ENCODE results near the gene ATP8A2.

The ATP8A2 gene

DNA sequence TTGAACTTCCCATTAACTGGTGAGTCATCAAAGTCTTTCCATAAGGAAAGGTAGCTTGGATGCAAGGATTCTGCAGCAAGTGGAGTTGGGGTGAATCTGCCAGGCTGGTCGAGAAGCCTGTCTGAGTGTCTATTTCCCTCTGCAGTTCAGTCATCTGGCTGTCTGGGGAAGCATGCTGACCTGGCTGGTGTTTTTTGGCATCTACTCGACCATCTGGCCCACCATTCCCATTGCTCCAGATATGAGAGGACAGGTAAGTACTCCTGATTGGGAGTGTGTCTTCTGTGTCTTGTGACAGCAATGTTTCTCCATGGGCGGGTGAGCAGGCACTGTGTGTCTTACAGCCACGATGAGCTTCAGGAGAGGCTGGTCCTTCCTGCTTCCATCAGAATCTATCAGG, 490.4 kb downstream of the ATP8A2 start:
- Histone ChIP-seq H3K4me3 (ENCODE audit: extremely low read depth, insufficient read depth, low read length, poor library complexity, severe bottlenecking) (no peak overlapping the region), H3K27ac (ENCODE audit: low read depth, low read length, severe bottlenecking) (no peak overlapping the region), H3K36me3 (ENCODE audit: control insufficient read depth, insufficient read depth, low read length) (no peaks in the 10 kb centered on the region), H3K9me3 (ENCODE audit: control insufficient read depth, low read length) (no peaks in the 10 kb centered on the region), H3K4me1 (ENCODE audit: control insufficient read depth, insufficient read depth, low read length, poor library complexity, severe bottlenecking) (no peaks in the 10 kb centered on the region)
- WGBS, 2 experiments (ENCODE audit: insufficient coverage in 2 of 2) = 80 to 100% methylated on average over 1 to 2 of the region's 4 CpGs

DNA sequence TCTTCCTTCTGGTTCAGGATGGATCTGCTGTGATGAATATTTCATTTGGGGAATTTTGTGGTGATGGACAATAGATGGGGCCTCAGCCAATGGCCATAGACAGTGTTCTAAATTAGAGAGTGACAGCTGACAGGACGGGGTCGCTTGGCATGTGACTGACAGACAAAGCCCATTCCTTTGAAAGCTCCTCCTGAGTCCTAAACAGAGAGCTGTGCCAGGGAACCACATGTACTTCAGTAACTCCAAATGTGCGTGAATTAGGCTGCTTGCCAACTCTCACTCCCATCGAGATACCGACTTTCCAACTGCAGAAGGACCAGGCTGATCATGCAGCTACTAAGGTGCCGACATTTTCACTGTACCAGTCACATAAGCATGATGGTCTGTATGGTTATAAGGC, 492.3 kb downstream of the ATP8A2 start:
- H3K4me1 ChIP-seq (ENCODE audit: control insufficient read depth, insufficient read depth, low read length, poor library complexity, severe bottlenecking) = no peaks in the 10 kb centered on the region
- WGBS, 2 experiments (ENCODE audit: insufficient coverage in 2 of 2) = 90 to 100% methylated on average over 4 to 5 of the region's 6 CpGs
- H3K9me3 ChIP-seq (ENCODE audit: control insufficient read depth, low read length) = no peaks in the 10 kb centered on the region
- no peak overlapping the region for H3K4me3 ChIP-seq (ENCODE audit: extremely low read depth, insufficient read depth, low read length, poor library complexity, severe bottlenecking)
- no peaks in the 10 kb centered on the region for H3K36me3 ChIP-seq (ENCODE audit: control insufficient read depth, insufficient read depth, low read length)
- H3K27ac ChIP-seq (ENCODE audit: low read depth, low read length, severe bottlenecking) = no peak overlapping the region

DNA sequence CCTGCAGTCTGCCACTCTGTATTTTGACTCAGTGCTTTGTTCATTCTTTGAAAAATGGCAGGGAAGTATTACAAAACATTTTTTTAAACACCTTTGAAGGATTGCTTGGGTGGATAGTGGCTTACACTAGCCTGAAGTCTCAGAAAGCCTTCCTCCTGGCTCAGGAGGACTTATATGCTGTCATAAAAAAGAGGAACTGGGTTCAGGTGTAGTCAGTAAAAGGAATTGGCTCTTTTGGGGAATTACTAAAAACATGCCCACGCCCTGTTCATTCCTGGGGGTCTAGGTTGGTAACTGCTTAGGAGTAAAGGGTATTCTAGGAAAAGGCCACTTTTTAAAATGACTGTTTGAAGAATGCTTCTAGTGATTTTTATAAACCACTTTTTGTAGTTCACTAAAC, 493.2 kb downstream of the ATP8A2 start:
- Histone ChIP-seq H3K27ac (ENCODE audit: low read depth, low read length, severe bottlenecking) (no peak overlapping the region), H3K9me3 (ENCODE audit: control insufficient read depth, low read length) (no peaks in the 10 kb centered on the region), H3K4me3 (ENCODE audit: extremely low read depth, insufficient read depth, low read length, poor library complexity, severe bottlenecking) (no peak overlapping the region), H3K4me1 (ENCODE audit: control insufficient read depth, insufficient read depth, low read length, poor library complexity, severe bottlenecking) (no peaks in the 10 kb centered on the region), H3K36me3 (ENCODE audit: control insufficient read depth, insufficient read depth, low read length) (no peaks in the 10 kb centered on the region)
- 80 to 91% methylated on average over 1 of the region's 1 CpG for WGBS, 2 experiments (ENCODE audit: insufficient coverage in 2 of 2)

DNA sequence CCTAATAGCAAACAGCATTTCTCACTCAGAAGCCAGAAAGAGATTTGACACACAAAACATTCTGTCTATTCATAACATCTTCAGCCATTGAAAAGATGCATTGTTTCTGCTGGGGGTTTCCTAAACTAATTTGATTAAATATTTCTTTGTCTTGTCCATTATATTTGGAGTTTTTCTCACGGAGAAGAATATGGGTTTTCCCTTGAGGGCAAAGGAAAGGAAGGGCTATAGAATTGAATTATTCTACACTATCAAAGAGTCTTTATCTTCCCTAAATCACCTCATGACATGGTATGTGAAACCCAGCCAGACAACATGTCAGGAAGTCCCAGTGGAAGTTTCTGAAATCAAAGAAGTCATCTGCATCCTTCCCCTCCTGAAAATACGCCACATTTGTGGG, 493.6 kb downstream of the ATP8A2 start:
- no CpG with 5 or more reads among the region's 2 CpGs for WGBS, 2 experiments (ENCODE audit: insufficient coverage in 2 of 2)
- H3K27ac ChIP-seq (ENCODE audit: low read depth, low read length, severe bottlenecking) = no peak overlapping the region
- no peaks in the 10 kb centered on the region for H3K4me1 ChIP-seq (ENCODE audit: control insufficient read depth, insufficient read depth, low read length, poor library complexity, severe bottlenecking)

DNA sequence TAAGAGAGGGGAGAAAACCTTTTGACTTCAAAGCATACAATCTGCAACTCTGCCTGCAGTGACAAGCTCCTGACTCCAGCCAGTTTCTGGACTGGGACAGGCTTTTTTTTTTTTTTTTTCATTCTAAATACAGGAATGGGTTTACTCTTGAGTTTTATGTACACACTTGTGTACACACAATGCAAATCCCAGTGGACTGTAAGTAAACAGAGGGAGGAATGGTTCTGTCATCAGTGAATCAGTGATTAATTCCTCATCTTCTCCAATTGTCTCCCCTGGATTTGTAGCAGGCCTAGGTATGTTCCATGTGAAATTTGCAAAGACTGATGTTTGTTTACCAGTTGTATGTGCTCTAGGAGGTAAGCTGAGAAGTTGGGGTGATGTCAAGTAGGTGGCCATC, 495.3 kb downstream of the ATP8A2 start:
- Histone ChIP-seq H3K4me3 (ENCODE audit: extremely low read depth, insufficient read depth, low read length, poor library complexity, severe bottlenecking) (no peak overlapping the region), H3K9me3 (ENCODE audit: control insufficient read depth, low read length) (no peaks in the 10 kb centered on the region), H3K4me1 (ENCODE audit: control insufficient read depth, insufficient read depth, low read length, poor library complexity, severe bottlenecking) (no peaks in the 10 kb centered on the region)

More for the DNA sequence above, 493.6 kb downstream of the ATP8A2 start:
- H3K4me3 ChIP-seq (ENCODE audit: extremely low read depth, insufficient read depth, low read length, poor library complexity, severe bottlenecking) = no peak overlapping the region
- H3K9me3 ChIP-seq (ENCODE audit: control insufficient read depth, low read length) = no peaks in the 10 kb centered on the region
- H3K36me3 ChIP-seq (ENCODE audit: control insufficient read depth, insufficient read depth, low read length) = no peaks in the 10 kb centered on the region

DNA sequence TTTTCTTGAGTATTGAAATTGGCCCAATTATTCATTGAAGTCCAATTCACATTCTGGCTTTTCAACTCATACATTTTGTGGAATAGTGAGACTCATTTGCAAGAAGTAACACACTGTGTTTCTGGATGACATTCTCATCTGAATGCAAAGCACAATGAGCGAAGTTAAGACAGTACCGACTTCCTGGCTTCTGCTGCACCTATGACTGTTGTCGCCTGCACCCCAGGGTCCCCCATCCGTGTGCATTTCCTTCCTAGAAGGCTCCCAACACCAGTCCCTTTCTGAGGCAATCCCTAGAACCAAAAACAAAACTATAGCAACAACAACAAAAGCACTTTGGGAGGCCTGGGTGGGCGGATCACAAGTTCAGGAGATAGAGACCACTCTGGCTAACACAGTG, 496.7 kb downstream of the ATP8A2 start:
- no peak overlapping the region for H3K4me3 ChIP-seq (ENCODE audit: extremely low read depth, insufficient read depth, low read length, poor library complexity, severe bottlenecking)
- H3K4me1 ChIP-seq (ENCODE audit: control insufficient read depth, insufficient read depth, low read length, poor library complexity, severe bottlenecking) = no peaks in the 10 kb centered on the region
- H3K36me3 ChIP-seq (ENCODE audit: control insufficient read depth, insufficient read depth, low read length) = no peaks in the 10 kb centered on the region
- no peak overlapping the region for H3K27ac ChIP-seq (ENCODE audit: low read depth, low read length, severe bottlenecking)
- 80 to 90% methylated on average over 4 to 5 of the region's 5 CpGs for WGBS, 2 experiments (ENCODE audit: insufficient coverage in 2 of 2)
- H3K9me3 ChIP-seq (ENCODE audit: control insufficient read depth, low read length) = no peaks in the 10 kb centered on the region

More for the DNA sequence above, 495.3 kb downstream of the ATP8A2 start:
- Histone ChIP-seq H3K36me3 (ENCODE audit: control insufficient read depth, insufficient read depth, low read length) (no peaks in the 10 kb centered on the region), H3K27ac (ENCODE audit: low read depth, low read length, severe bottlenecking) (no peak overlapping the region)

DNA sequence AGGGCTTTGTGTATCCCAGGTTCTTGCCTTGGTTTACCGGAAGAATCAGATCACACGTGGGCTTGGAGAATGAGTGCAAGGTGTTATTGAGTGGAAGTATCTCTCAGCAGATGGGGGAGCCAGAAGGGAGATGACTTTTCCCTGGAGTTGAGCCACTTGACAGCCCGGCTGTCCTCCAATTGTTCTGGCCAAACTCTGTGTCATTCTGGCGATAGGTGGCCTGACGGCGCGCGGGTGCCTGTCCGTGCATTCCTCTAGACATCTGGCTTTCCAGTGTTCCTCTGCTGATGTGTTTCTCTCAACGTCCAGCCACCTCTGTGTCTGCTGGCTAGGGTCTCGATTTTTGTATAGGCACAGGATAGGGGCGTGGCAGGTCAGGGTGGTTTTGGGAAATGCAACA, 498.2 kb downstream of the ATP8A2 start:
- H3K27ac ChIP-seq (ENCODE audit: low read depth, low read length, severe bottlenecking) = no peak overlapping the region
- H3K4me1 ChIP-seq (ENCODE audit: control insufficient read depth, insufficient read depth, low read length, poor library complexity, severe bottlenecking) = peaks cover 3% of the 10 kb centered on the region
- H3K4me3 ChIP-seq (ENCODE audit: extremely low read depth, insufficient read depth, low read length, poor library complexity, severe bottlenecking) = no peak overlapping the region
- 90 to 94% methylated on average over 11 to 12 of the region's 12 CpGs for WGBS, 2 experiments (ENCODE audit: insufficient coverage in 2 of 2)
- no peaks in the 10 kb centered on the region for H3K36me3 ChIP-seq (ENCODE audit: control insufficient read depth, insufficient read depth, low read length)
- peaks cover 8% of the 10 kb centered on the region for H3K9me3 ChIP-seq (ENCODE audit: control insufficient read depth, low read length)

DNA sequence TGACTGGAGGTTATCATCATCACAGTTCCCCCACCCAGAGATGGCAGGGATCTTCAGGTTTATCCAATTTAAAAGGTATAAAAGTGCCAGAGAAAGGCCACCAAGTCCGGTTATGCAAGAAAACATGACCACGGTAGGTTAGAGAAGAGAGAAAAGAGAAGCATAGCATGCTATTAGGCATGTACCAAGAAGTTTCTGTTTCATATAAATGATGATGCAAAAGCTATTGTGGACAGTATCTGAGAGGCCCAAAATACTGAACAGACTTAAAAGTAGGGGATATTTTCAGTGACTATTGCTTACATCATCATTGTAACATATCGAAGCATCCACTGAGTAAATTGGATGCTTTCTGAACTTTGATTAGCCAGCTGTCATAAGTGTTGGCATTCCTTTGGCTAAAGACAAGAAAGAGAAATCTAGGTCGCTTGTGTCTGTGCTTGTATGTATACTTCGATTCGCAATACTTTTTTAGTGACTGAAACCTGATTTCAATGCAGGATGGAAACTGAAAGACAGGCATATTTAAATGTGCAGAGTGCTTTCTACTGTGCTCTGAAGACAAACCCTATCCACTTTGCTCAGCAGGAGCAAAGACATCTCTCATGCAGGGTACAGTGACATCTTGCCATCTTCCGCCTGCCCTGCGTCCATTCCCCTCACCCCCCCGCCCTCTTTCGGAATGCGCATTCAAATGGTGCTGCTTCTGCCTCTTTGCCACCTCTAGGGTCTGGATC, 499.8 kb downstream of the ATP8A2 start:
- Histone ChIP-seq H3K9me3 (ENCODE audit: control insufficient read depth, low read length) (peaks cover 8% of the 10 kb centered on the region), H3K36me3 (ENCODE audit: control insufficient read depth, insufficient read depth, low read length) (no peaks in the 10 kb centered on the region), H3K27ac (ENCODE audit: low read depth, low read length, severe bottlenecking) (no peak overlapping the region), H3K4me1 (ENCODE audit: control insufficient read depth, insufficient read depth, low read length, poor library complexity, severe bottlenecking) (peaks cover 4% of the 10 kb centered on the region), H3K4me3 (ENCODE audit: extremely low read depth, insufficient read depth, low read length, poor library complexity, severe bottlenecking) (no peak overlapping the region)
- WGBS, 2 experiments (ENCODE audit: insufficient coverage in 2 of 2) = 91 to 94% methylated on average over 8 to 10 of the region's 11 CpGs

DNA sequence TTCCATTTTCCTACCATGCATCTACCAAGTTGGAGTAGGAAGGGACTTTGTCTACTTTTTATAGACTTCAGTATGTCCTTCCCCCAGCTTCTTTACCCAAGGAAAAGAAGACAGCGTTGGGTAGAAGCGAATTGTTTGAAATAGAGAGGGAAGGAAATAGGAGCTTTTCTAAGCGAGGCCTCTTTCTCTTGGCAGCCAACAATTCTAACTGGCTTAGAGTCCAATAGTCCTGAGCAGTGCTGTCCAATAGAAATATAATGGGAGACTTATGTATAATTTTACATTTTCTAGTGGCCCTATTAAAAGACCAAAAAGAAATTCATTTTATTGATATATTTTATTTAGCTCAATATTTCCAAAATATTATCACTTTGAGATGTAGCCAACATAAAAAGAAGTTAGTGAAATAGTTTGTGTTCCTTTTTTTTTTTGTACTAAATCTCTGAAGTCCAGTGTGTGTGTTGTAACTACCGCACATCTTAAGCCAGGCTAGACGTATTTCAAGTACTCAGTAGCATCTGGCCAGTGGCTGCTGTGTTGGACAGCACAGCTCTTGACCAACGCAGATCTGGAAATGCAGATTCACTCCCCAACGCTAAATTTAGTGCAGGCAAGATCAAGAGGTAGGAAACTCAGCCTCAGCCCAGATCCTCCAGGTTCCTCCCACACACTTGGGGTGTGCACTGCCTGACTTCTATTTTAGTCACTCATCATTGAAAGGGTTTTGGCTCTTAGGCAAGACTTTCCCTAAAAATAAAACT, 500.9 kb downstream of the ATP8A2 start:
- Histone ChIP-seq H3K36me3 (ENCODE audit: control insufficient read depth, insufficient read depth, low read length) (no peaks in the 10 kb centered on the region), H3K27ac (ENCODE audit: low read depth, low read length, severe bottlenecking) (no peak overlapping the region), H3K4me3 (ENCODE audit: extremely low read depth, insufficient read depth, low read length, poor library complexity, severe bottlenecking) (no peak overlapping the region), H3K4me1 (ENCODE audit: control insufficient read depth, insufficient read depth, low read length, poor library complexity, severe bottlenecking) (peaks cover 4% of the 10 kb centered on the region), H3K9me3 (ENCODE audit: control insufficient read depth, low read length) (peaks cover 8% of the 10 kb centered on the region)
- 82 to 83% methylated on average over 4 of the region's 7 CpGs for WGBS, 2 experiments (ENCODE audit: insufficient coverage in 2 of 2)

DNA sequence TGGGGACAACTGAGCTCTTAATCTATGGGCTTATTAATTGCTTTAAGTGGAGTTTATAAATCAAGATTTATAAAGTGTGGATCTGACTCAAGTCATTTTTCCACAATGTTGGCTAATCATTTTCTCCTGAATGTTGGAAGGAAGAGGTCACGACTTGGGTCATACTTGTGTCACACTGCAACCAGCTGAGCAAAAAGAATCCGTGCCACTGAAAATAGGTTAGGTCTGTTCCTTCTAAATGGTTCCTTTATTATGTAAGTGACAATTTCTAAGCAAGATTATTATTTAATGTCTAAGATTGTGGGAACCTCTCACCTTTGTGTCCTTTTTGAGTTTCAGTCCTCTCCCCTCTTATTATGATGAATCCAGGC, 501.5 kb downstream of the ATP8A2 start:
- Histone ChIP-seq H3K4me3 (ENCODE audit: extremely low read depth, insufficient read depth, low read length, poor library complexity, severe bottlenecking) (no peak overlapping the region), H3K27ac (ENCODE audit: low read depth, low read length, severe bottlenecking) (no peak overlapping the region), H3K4me1 (ENCODE audit: control insufficient read depth, insufficient read depth, low read length, poor library complexity, severe bottlenecking) (peaks cover 4% of the 10 kb centered on the region), H3K9me3 (ENCODE audit: control insufficient read depth, low read length) (peaks cover 8% of the 10 kb centered on the region), H3K36me3 (ENCODE audit: control insufficient read depth, insufficient read depth, low read length) (no peaks in the 10 kb centered on the region)
- WGBS, 2 experiments (ENCODE audit: insufficient coverage in 2 of 2) = 100% methylated on average over 1 of the region's 2 CpGs; no CpG with 5 or more reads in 1 of the 2 experiments

All from mesodermal cell (in vitro differentiated cells).